ENCODE data around the gene PBRM1. TPM values are rescaled to one million over a fixed set of nuclear protein-coding genes. Genes with fewer than 3 reads are reported as not detected.

Gene PBRM1
- total RNA-seq, 2 experiments from 2014 or later: 52.3 to 59.2 TPM

- intact Hi-C loops (cut with micrococcal nuclease): no loop called here
- Mint-ChIP-seq H3K4me3 (no peak overlapping the region), H3K27ac (no peak overlapping the region), H3K27me3 (no peaks in the 10 kb centered on the region), H3K36me3 (peaks cover 51% of the 10 kb centered on the region), H3K9me3 (no peaks in the 10 kb centered on the region), H3K4me1 (ENCODE audit: low read depth) (no peaks in the 10 kb centered on the region)
- CTCF ChIA-PET: no interaction called here
- POLR2A ChIA-PET: interaction anchor here (0.7 kb wide), 1 partner anchor 67 kb away, joined by 3 read pairs; no protein-coding TSS in a partner anchor
- no peak for DNase-seq
Measured at GRCh38 chr3:52608337-52608736, 77.4 kb downstream of the PBRM1 start.

GRCh38 chr3:52606373-52607085, 79.2 kb downstream of the PBRM1 start:
- intact Hi-C loops (cut with micrococcal nuclease): no loop called here
- POLR2A ChIA-PET: no interaction called here
- Mint-ChIP-seq H3K27me3 (no peaks in the 10 kb centered on the region), H3K36me3 (peaks cover 61% of the 10 kb centered on the region), H3K4me1 (ENCODE audit: low read depth) (no peaks in the 10 kb centered on the region), H3K9me3 (peaks cover 9% of the 10 kb centered on the region), H3K4me3 (no peak overlapping the region), H3K27ac (no peak overlapping the region)
- CTCF ChIA-PET: interaction anchor here (0.6 kb wide), 1 partner anchor 101 kb away, joined by 3 read pairs; no protein-coding TSS in a partner anchor
- DNase-seq: no peak

GRCh38 chr3:52600258-52600657, 85.5 kb downstream of the PBRM1 start:
- intact Hi-C loops (cut with micrococcal nuclease): no loop called here
- ChIA-PET CTCF (no interaction called here), POLR2A (no interaction called here)
- Mint-ChIP-seq H3K27ac (no peak overlapping the region), H3K27me3 (no peaks in the 10 kb centered on the region), H3K36me3 (peaks cover 67% of the 10 kb centered on the region), H3K4me3 (no peak overlapping the region), H3K9me3 (peaks cover 22% of the 10 kb centered on the region), H3K4me1 (ENCODE audit: low read depth) (no peaks in the 10 kb centered on the region)
- DNase-seq: no peak

- Mint-ChIP-seq H3K27me3 (no peaks in the 10 kb centered on the region), H3K36me3 (peaks cover 50% of the 10 kb centered on the region), H3K9me3 (peaks cover 14% of the 10 kb centered on the region), H3K4me1 (ENCODE audit: low read depth) (no peaks in the 10 kb centered on the region), H3K27ac (no peak overlapping the region), H3K4me3 (no peak overlapping the region)
- POLR2A ChIA-PET: no interaction called here
- intact Hi-C loops (cut with micrococcal nuclease): no loop called here
- CTCF ChIA-PET: no interaction called here
- no peak for DNase-seq
Measured at GRCh38 chr3:52596658-52597265, 89.0 kb downstream of the PBRM1 start.

GRCh38 chr3:52593103-52593502, 92.6 kb downstream of the PBRM1 start:
- ChIA-PET CTCF (no interaction called here), POLR2A (no interaction called here)
- H3K4me1 Mint-ChIP-seq (ENCODE audit: low read depth): no peaks in the 10 kb centered on the region
- DNase-seq: no peak
- H3K9me3 Mint-ChIP-seq: no peaks in the 10 kb centered on the region
- no peaks in the 10 kb centered on the region for H3K27me3 Mint-ChIP-seq
- intact Hi-C loops (cut with micrococcal nuclease): no loop called here
- H3K4me3 Mint-ChIP-seq: no peak overlapping the region
- H3K27ac Mint-ChIP-seq: no peak overlapping the region
- peaks cover 30% of the 10 kb centered on the region for H3K36me3 Mint-ChIP-seq

- no peaks in the 10 kb centered on the region for H3K4me1 Mint-ChIP-seq (ENCODE audit: low read depth)
- H3K9me3 Mint-ChIP-seq: no peaks in the 10 kb centered on the region
- H3K36me3 Mint-ChIP-seq: peaks cover 36% of the 10 kb centered on the region
- ChIA-PET POLR2A (no interaction called here), CTCF (interaction anchor here (0.5 to 1.5 kb wide), 2 partner anchors 22 to 640 kb away, joined by 3 read pairs; no protein-coding TSS in a partner anchor)
- DNase-seq: no peak
- intact Hi-C loops (cut with micrococcal nuclease): no loop called here
- H3K27me3 Mint-ChIP-seq: no peaks in the 10 kb centered on the region
- H3K4me3 Mint-ChIP-seq: no peak overlapping the region
- H3K27ac Mint-ChIP-seq: no peak overlapping the region
Measured at GRCh38 chr3:52574056-52574965, 111.4 kb downstream of the PBRM1 start.

GRCh38 chr3:52572221-52572620, 113.5 kb downstream of the PBRM1 start:
- Mint-ChIP-seq H3K36me3 (peaks cover 21% of the 10 kb centered on the region), H3K9me3 (no peaks in the 10 kb centered on the region), H3K4me1 (ENCODE audit: low read depth) (no peaks in the 10 kb centered on the region), H3K4me3 (no peak overlapping the region), H3K27ac (no peak overlapping the region), H3K27me3 (no peaks in the 10 kb centered on the region)
- no peak for DNase-seq
- intact Hi-C loops (cut with micrococcal nuclease): no loop called here
- ChIA-PET POLR2A (no interaction called here), CTCF (interaction anchor here (0.6 kb wide), 1 partner anchor 624 kb away, joined by 3 read pairs; no protein-coding TSS in a partner anchor)

- POLR2A ChIA-PET: no interaction called here
- Mint-ChIP-seq H3K27ac (no peak overlapping the region), H3K36me3 (peaks cover 16% of the 10 kb centered on the region), H3K9me3 (no peaks in the 10 kb centered on the region), H3K27me3 (no peaks in the 10 kb centered on the region), H3K4me3 (no peak overlapping the region), H3K4me1 (ENCODE audit: low read depth) (no peaks in the 10 kb centered on the region)
- CTCF ChIA-PET: no interaction called here
- intact Hi-C loops (cut with micrococcal nuclease): no loop called here
- no peak for DNase-seq
Measured at GRCh38 chr3:52570076-52570475, 115.6 kb downstream of the PBRM1 start.

- CTCF ChIA-PET: no interaction called here
- Mint-ChIP-seq H3K27me3 (no peaks in the 10 kb centered on the region), H3K4me3 (no peak overlapping the region), H3K9me3 (no peaks in the 10 kb centered on the region), H3K27ac (no peak overlapping the region), H3K36me3 (peaks cover 16% of the 10 kb centered on the region), H3K4me1 (ENCODE audit: low read depth) (no peaks in the 10 kb centered on the region)
- POLR2A ChIA-PET: interaction anchor here (0.5 kb wide), 1 partner anchor 116 kb away, joined by 5 read pairs; no protein-coding TSS in a partner anchor
- intact Hi-C loops (cut with micrococcal nuclease): no loop called here
- DNase-seq: no peak
Measured at GRCh38 chr3:52568069-52568468, 117.6 kb downstream of the PBRM1 start.

- Mint-ChIP-seq H3K9me3 (no peaks in the 10 kb centered on the region), H3K4me3 (no peak overlapping the region), H3K36me3 (peaks cover 36% of the 10 kb centered on the region), H3K27ac (no peak overlapping the region), H3K27me3 (no peaks in the 10 kb centered on the region), H3K4me1 (ENCODE audit: low read depth) (no peaks in the 10 kb centered on the region)
- intact Hi-C loops (cut with micrococcal nuclease): no loop called here
- DNase-seq: no peak
- POLR2A ChIA-PET: no interaction called here
- CTCF ChIA-PET: no interaction called here
Measured at GRCh38 chr3:52563984-52564383, 121.7 kb downstream of the PBRM1 start.

- CTCF ChIA-PET: no interaction called here
- no peaks in the 10 kb centered on the region for H3K9me3 Mint-ChIP-seq
- intact Hi-C loops (cut with micrococcal nuclease): no loop called here
- no peak overlapping the region for H3K4me3 Mint-ChIP-seq
- H3K4me1 Mint-ChIP-seq (ENCODE audit: low read depth): no peaks in the 10 kb centered on the region
- no peak for DNase-seq
- no peak overlapping the region for H3K27ac Mint-ChIP-seq
- POLR2A ChIA-PET: interaction anchor here (0.7 kb wide), 1 partner anchor 46 kb away, joined by 3 read pairs; no protein-coding TSS in a partner anchor
- no peaks in the 10 kb centered on the region for H3K27me3 Mint-ChIP-seq
- peaks cover 41% of the 10 kb centered on the region for H3K36me3 Mint-ChIP-seq
Measured at GRCh38 chr3:52561028-52561747, 124.5 kb downstream of the PBRM1 start.

GRCh38 chr3:52558436-52558835, 127.3 kb downstream of the PBRM1 start:
- no peak for DNase-seq
- Mint-ChIP-seq H3K9me3 (no peaks in the 10 kb centered on the region), H3K4me3 (no peak overlapping the region), H3K4me1 (ENCODE audit: low read depth) (no peaks in the 10 kb centered on the region), H3K36me3 (peaks cover 49% of the 10 kb centered on the region), H3K27ac (no peak overlapping the region), H3K27me3 (no peaks in the 10 kb centered on the region)
- intact Hi-C loops (cut with micrococcal nuclease): no loop called here
- ChIA-PET POLR2A (no interaction called here), CTCF (interaction anchor here (0.7 kb wide), 1 partner anchor 131 kb away, joined by 3 read pairs; no protein-coding TSS in a partner anchor)
